B cell (primary cell): ENCODE results near the gene GLB1L2. TPM values are rescaled to one million over a fixed set of nuclear protein-coding genes. Genes with fewer than 3 reads are reported as not detected.

Experiments used
- ATAC-seq: fragments of 200-7000 bp; cut with Tn5 transposase; one replicate; pipeline ENCODE4 v1.10.0; 2021; ENCODE audit warnings: low read depth, mild to moderate bottlenecking, moderate number of reproducible peaks, moderate library complexity
- CTCF ChIA-PET: fragments of 350-600 bp; sonication (Branson Sonifier 250); formaldehyde crosslinking; loops from one replicate; lab custom pipeline; 2021; ENCODE audit warnings: antibody characterized with exemption, inconsistent platforms; lab: Charles Lee
- POLR2A ChIA-PET: fragments of 350-600 bp; sonication (Branson Sonifier 250); formaldehyde crosslinking; loops from one replicate; lab custom pipeline; 2021; ENCODE audit warnings: antibody characterized with exemption; lab: Charles Lee
- DNase-seq: peaks from one replicate; pipeline ENCODE4 v3.0.0; 2013
- H2AFZ ChIP-seq: 2 replicates; pipeline ENCODE4 v1.6.1; 2012; ENCODE audit warnings: mild to moderate bottlenecking, low read depth, low read length; ENCODE audit not compliant: insufficient read depth, poor library complexity, severe bottlenecking
- H3K27ac ChIP-seq, 2 donors: 1 replicate in 1 of 2; 2 replicates in 1 of 2; pipeline ENCODE4 v1.5.1; 2012 to 2013; ENCODE audit warnings: low read length in 2 of 2, mild to moderate bottlenecking in 2 of 2, moderate library complexity in 1 of 2
- H3K27me3 ChIP-seq, 4 experiments: fragments of 200-600 bp in 1 of 4; sonication (generic) in 1 of 4; replicated peaks in 1 of 4; 1 replicate in 2 of 4; 2 replicates in 2 of 4; pipeline versions ENCODE4 v1.6.1 to v1.7.0; 2013 to 2016; ENCODE audit warnings: low read length in 3 of 4, mild to moderate bottlenecking in 2 of 4, mixed read lengths in 1 of 4, moderate library complexity in 1 of 4; ENCODE audit not compliant: insufficient read depth in 4 of 4, control insufficient read depth in 3 of 4; ENCODE audit errors: control extremely low read depth in 1 of 4
- H3K36me3 ChIP-seq, 2 experiments: replicated peaks in 1 of 2; 1 replicate in 1 of 2; 2 replicates in 1 of 2; pipeline versions ENCODE4 v1.6.1 to v1.7.1; 2013; ENCODE audit warnings: low read length in 1 of 2; ENCODE audit not compliant: insufficient read depth in 2 of 2, control insufficient read depth in 1 of 2; ENCODE audit errors: control extremely low read depth in 1 of 2, extremely low read depth in 1 of 2
- H3K4me1 ChIP-seq, 2 donors: fragments of 200-600 bp in 1 of 2; sonication (generic) in 1 of 2; 1 replicate in 1 of 2; 2 replicates in 1 of 2; pipeline versions ENCODE4 v1.5.1 to v1.6.1; 2013 to 2017; ENCODE audit warnings: low read length in 2 of 2; ENCODE audit not compliant: control insufficient read depth in 2 of 2, insufficient read depth in 2 of 2
- H3K4me2 ChIP-seq: replicated peaks from 2 replicates; pipeline ENCODE3; 2012; ENCODE audit warnings: mild to moderate bottlenecking, low read depth, low read length; ENCODE audit not compliant: poor library complexity, severe bottlenecking
- H3K4me3 ChIP-seq, 5 experiments: fragments of 200-600 bp in 1 of 5; sonication (generic) in 1 of 5; 1 replicate in 3 of 5; 2 replicates in 2 of 5; pipeline versions ENCODE4 v1.5.1 to v1.7.0; 2011 to 2016; ENCODE audit warnings: low read length in 4 of 5, mild to moderate bottlenecking in 4 of 5, low read depth in 2 of 5, control low read depth in 1 of 5, moderate library complexity in 1 of 5; ENCODE audit not compliant: insufficient read depth in 1 of 5; ENCODE audit errors: control extremely low read depth in 1 of 5, extremely low read depth in 1 of 5
- H3K79me2 ChIP-seq: fragments of 200-600 bp; sonication (generic); one replicate; pipeline ENCODE4 v1.6.0; 2016; ENCODE audit warnings: low read length; ENCODE audit not compliant: control insufficient read depth, insufficient read depth
- H3K9ac ChIP-seq: fragments of 200-600 bp; sonication (generic); 2 replicates; pipeline ENCODE4 v1.6.1; 2017; ENCODE audit warnings: mild to moderate bottlenecking, low read length, moderate library complexity
- H3K9me3 ChIP-seq, 3 donors: one replicate each; pipeline versions ENCODE4 v1.6.1 to v1.7.1; 2013; ENCODE audit warnings: low read length in 2 of 3; ENCODE audit not compliant: control insufficient read depth in 2 of 3, insufficient read depth in 1 of 3; ENCODE audit errors: control extremely low read depth in 1 of 3
- H4K20me1 ChIP-seq: 2 replicates; pipeline ENCODE4 v1.6.0; 2012; ENCODE audit warnings: mild to moderate bottlenecking, low read length; ENCODE audit not compliant: insufficient read depth, control insufficient read depth, poor library complexity, severe bottlenecking
- H3K27ac Mint-ChIP-seq: one replicate; pipeline ENCODE4 v1.8.0; 2021; ENCODE audit warnings: mixed read lengths
- H3K27me3 Mint-ChIP-seq: one replicate; pipeline ENCODE4 v1.8.0; 2021; ENCODE audit warnings: mixed read lengths
- H3K4me1 Mint-ChIP-seq: one replicate; pipeline ENCODE4 v1.8.0; 2021; ENCODE audit warnings: mixed read lengths
- H3K4me3 Mint-ChIP-seq: one replicate; pipeline ENCODE4 v1.8.0; 2021; ENCODE audit warnings: mixed read lengths
- H3K9me3 Mint-ChIP-seq: one replicate; pipeline ENCODE4 v1.8.0; 2022; ENCODE audit warnings: mixed read lengths; ENCODE audit not compliant: insufficient read depth
- CTCF ChIP-seq: fragments of 200-600 bp; IDR thresholded peaks from one replicate; pipeline ENCODE4 v1.8.0; 2022; ENCODE audit warnings: antibody characterized with exemption, mild to moderate bottlenecking
- EZH2 ChIP-seq: IDR thresholded peaks from 2 replicates; pipeline ENCODE4 v1.6.1; 2012; ENCODE audit warnings: borderline replicate concordance, low read depth, mild to moderate bottlenecking, moderate library complexity, low read length; ENCODE audit not compliant: insufficient read depth, poor library complexity, severe bottlenecking
- WGBS: methylation state at CpG from one replicate; pipeline ENCODE4 v1.1.5; 2013; ENCODE audit warnings: missing lambda C conversion rate; ENCODE audit not compliant: insufficient coverage; 5-methylcytosine and 5-hydroxymethylcytosine counted together
- intact Hi-C: fragments of 100-400 bp; cut with micrococcal nuclease; formaldehyde crosslinking; loops from one replicate; pipeline ENCODE4 v1.10.0; 2022
- polyA plus RNA-seq: library from polyadenylated mRNA; depleted of rRNA; stranded (reverse); fragments of >200 nt; gene quantifications from 2 replicates; pipeline ENCODE4 v1.2.3, GENCODE V29; 2012
- total RNA-seq, 2 donors: library from RNA; stranded (reverse); fragments of 120-200 nt in 1 of 2; gene quantifications; 1 replicate in 1 of 2; 2 replicates in 1 of 2; pipeline versions ENCODE4 v1.2.3 to v1.2.4, GENCODE V29; 2013 to 2022

GLB1L2 gene
- total and polyA plus RNA-seq, 2 donors (not counting 1 experiment from before 2014, with no cell fraction given): 0.31 to 0.44 TPM

DNA sequence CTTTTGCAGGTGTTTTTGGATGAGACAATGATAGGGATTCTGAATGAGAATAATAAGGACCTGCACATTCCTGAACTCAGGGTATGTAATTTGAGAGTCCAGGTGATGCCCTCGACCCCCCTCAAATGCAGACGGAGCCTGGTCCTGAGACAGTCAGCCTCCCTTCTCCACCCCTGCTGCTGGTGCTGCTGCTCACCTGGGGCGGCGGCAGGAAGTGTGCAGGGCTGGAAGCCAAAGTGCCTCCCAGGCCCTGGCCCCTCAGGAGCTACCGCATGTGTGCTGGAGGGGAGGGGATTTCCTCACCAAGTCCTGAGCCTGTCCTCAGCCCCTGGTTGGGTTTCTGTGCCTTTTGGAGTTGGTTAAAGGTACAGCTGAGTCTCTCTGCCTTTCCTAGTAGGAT is 19.0 kb upstream of the GLB1L2 start:
- H3K9ac ChIP-seq: no peak overlapping the region
- ChIA-PET POLR2A (no interaction called here), CTCF (no interaction called here)
- TF ChIP-seq CTCF (no peak), EZH2 (no peak)
- H3K9me3 Mint-ChIP-seq: peaks cover 5% of the 10 kb centered on the region
- no peak overlapping the region for H2AFZ ChIP-seq
- H3K36me3 ChIP-seq: no peaks in the 10 kb centered on the region
- intact Hi-C loops: no loop called here
- no peak overlapping the region for H3K27ac ChIP-seq
- H3K4me3 ChIP-seq: no peak overlapping the region
- H3K79me2 ChIP-seq: no peaks in the 10 kb centered on the region
- no peak for DNase-seq
- H3K4me2 ChIP-seq: no peak overlapping the region
- no peaks in the 10 kb centered on the region for H4K20me1 ChIP-seq
- ATAC-seq: no peak
- H3K4me1 Mint-ChIP-seq: no peaks in the 10 kb centered on the region
- H3K27me3 Mint-ChIP-seq: peaks cover 17% of the 10 kb centered on the region
- 81% methylated on average over 3 of the region's 5 CpGs for WGBS
- no peak overlapping the region for H3K4me3 Mint-ChIP-seq
- peaks cover 0 to 7% (median 4%) of the 10 kb centered on the region in 3 donors for H3K9me3 ChIP-seq
- H3K27ac Mint-ChIP-seq: no peak overlapping the region
- peaks cover 0 to 4% (median 0%) of the 10 kb centered on the region in 4 experiments for H3K27me3 ChIP-seq
- no peaks in the 10 kb centered on the region for H3K4me1 ChIP-seq

DNA sequence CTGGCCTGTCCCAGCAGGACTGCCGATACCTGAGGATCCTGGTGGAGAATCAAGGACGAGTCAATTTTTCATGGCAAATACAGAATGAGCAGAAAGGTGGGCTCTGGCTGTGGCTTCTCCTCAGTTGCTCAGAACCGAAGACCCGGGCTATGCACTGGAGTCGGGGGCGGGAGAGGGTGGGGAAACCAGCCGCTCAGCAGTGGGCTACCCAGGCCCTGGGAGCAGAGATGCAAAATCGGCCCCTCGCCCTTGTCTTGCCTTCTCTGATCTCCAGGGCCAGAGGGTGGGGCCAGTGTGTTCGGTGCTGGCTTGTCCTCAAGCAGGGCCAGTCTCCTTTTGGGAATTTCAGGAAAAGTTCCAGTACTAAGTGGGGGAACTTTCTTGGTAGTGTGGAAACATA is 18.4 kb upstream of the GLB1L2 start:
- CTCF ChIA-PET: no interaction called here

More for the DNA sequence above, 18.4 kb upstream of the GLB1L2 start:
- 89% methylated on average over 10 of the region's 10 CpGs for WGBS
- Histone ChIP-seq H3K4me1 (no peaks in the 10 kb centered on the region), H3K4me3 (no peak overlapping the region), H2AFZ (no peak overlapping the region), H3K27me3 (peaks cover 0 to 4% (median 0%) of the 10 kb centered on the region in 4 experiments), H3K9ac (no peak overlapping the region), H3K36me3 (no peaks in the 10 kb centered on the region), H3K4me2 (no peak overlapping the region), H4K20me1 (no peaks in the 10 kb centered on the region), H3K9me3 (peaks cover 1 to 8% (median 4%) of the 10 kb centered on the region in 3 donors), H3K27ac (no peak overlapping the region), H3K79me2 (no peaks in the 10 kb centered on the region)
- Mint-ChIP-seq H3K27ac (no peak overlapping the region), H3K4me1 (no peaks in the 10 kb centered on the region), H3K4me3 (no peak overlapping the region), H3K27me3 (peaks cover 18% of the 10 kb centered on the region), H3K9me3 (peaks cover 7% of the 10 kb centered on the region)
- ATAC-seq (no peak), DNase-seq (no peak)
- intact Hi-C loops: no loop called here
- POLR2A ChIA-PET: no interaction called here
- TF ChIP-seq EZH2: no peak
- TF ChIP-seq CTCF: no peak
